HG03354 (cell line): Measurements from ENCODE around the gene MGAT4A.
"Not testable (repeated sequence)": the region's sequence is repeated elsewhere in the genome, so short reads cannot be mapped to it uniquely, and the experiment has no call there.

Experiments
- ATAC-seq: cut with Tn5 transposase; IDR thresholded peaks from one replicate; pipeline ENCODE4 v1.9.1; 2021; ENCODE audit warnings: mild to moderate bottlenecking; ENCODE audit not compliant: unreplicated experiment, poor library complexity, severe bottlenecking

Gene MGAT4A

GRCh38 chr2:98732430-98733051 lies 1.6 kb upstream of the MGAT4A start:
- no peak for ATAC-seq

DNA sequence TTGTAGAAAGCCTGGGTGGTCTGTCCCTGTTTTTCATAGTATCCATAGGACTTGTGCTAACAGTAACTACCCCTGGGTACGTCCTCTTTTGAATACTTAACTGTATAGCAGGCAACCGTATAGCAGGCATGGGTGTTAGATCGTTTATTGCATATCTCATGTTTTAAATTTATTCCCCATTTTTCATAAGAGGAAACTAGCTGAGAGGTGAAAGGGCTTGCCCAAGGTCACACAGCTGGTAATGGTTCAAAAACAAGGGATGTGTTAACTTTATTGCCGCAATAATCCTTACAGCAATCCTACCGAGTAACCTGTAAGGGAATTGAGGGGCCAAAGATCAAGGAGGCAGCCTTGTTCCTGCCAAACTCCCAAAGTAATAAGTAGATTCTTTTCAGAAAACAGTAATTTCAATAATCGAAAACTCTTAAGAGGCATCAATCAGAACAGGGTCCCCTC lies 990 bp upstream of the MGAT4A start:
- no peak for ATAC-seq

DNA sequence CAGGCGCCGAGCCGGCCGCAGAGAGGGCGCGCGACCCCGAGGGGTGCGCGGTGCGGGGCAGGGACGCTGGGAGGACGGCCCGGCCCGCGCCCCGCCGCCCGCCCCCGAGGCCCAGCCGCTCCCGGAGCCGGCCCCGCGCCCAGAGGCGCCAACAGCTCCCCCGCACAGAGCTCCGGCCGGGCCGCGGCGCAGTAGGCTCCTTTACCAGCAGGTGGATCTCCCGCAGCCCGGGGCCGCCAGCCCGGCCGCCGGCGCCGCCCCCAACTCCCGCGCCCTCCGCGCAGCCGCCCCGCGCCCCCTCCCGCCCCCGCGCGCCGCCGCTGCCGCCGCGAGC lies 258 bp downstream of the MGAT4A start:
- ATAC-seq, result peak; percentile 77

DNA sequence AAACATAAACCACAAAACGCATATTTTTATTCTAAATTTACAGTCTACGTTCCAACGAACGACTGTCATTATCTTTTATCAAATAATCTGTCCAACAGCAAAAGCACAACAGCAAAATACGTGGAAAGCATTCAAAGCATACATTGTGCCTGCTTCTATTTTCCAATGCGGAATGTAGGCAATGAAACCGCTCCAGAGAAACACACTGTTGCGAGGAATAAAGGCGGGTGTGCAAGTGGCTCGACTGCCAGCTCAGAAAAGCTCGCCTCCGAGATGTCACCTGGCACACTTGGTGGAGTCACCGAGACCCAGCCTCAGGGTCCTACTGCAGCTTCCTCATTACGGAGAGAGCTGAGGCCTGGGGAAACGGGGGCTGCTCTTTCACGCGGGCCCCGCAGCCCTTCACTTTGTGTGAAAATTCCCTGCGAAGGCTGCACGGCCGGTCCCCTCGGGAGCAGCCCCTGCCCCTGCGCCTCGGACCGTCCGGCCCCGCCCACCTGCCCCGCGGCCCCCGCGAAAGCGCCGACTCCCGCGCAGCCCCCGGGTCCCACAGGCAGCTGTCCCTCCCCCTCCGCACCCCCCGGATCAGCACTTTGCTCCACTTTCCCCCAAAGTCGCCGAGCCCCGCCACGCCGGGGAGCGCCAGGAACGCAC lies 752 bp downstream of the MGAT4A start:
- ATAC-seq, result peak; percentile 33

- no peak for ATAC-seq
These were observed 1.3 kb downstream of the MGAT4A start for GRCh38 chr2:98729652-98730051.

- not testable (repeated sequence) for ATAC-seq
These were observed 2.7 kb downstream of the MGAT4A start for GRCh38 chr2:98728088-98728718.

DNA sequence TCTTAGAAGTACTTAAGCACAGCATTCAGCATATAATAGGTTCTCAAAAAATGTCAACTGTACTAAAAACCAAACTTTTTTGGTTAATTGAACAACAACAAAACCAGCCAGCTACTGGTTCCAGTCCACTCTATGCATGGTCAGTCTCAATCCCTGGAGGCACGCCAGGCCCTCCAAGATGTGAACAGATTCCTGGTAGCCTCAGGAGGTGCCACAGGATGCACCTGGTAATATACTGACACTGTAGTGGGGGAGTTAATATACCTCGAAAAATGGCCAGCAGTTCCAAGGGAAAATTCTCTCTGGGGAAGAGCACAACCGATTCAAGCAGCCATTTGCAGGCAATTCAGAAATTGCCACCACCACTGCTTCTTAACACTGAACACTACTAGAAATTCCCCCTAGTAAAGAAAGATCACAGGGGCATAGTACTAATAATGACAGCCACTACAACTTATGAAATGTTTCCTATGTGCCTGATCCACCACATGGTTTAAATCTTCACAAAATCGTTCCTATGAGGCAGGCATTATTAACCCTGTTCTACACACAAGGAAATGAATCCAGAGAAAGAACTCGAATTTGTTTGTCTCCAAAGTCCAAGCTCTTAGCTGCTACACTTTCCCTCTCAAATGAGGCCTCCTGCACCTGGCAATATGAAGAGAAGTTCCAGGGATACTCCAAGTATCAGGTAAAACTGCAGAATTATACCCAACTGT lies 3.4 kb downstream of the MGAT4A start:
- ATAC-seq, result no peak

- no peak for ATAC-seq
These were observed 4.1 kb downstream of the MGAT4A start for GRCh38 chr2:98726735-98727368.

- ATAC-seq, result no peak
These were observed 4.7 kb downstream of the MGAT4A start for GRCh38 chr2:98726205-98726604.

DNA sequence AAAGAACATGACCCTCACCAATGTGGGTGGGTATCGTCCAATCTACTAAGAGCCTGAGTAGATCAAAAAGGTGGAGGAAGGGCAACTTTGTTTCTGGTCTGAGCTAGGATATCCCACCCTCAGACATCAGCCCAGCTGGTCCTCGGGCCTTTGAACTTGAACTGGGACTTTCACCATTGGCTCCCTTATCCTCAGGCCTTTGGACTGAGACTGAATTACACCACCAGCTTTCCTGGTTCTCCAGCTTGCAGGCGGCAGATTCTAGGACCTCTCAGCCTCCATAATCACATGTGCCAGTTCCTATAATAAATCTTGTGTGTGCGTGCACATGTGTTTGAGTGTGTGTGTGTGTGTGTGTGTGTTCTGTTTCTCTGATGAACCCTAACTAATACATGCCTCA lies 10.6 kb downstream of the MGAT4A start:
- ATAC-seq, result no peak

DNA sequence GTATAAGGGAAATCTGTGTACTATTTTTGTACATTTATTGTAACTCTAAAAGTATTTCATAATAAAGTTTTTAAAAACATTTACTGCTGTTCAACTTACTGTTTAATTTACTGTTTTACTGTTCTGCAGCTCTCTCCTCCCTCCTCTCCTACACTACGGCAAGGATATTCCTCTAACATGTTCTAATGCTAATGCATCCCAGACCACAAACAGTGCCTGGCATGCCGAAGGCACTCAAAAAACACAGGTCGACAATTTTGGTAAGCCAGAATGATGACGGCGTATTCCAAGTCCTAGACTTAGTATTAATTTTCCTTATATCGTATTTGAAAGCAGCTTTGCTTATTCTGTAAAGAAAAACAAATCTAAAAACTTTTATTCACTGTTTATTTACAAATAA lies 13.3 kb downstream of the MGAT4A start:
- no peak for ATAC-seq

DNA sequence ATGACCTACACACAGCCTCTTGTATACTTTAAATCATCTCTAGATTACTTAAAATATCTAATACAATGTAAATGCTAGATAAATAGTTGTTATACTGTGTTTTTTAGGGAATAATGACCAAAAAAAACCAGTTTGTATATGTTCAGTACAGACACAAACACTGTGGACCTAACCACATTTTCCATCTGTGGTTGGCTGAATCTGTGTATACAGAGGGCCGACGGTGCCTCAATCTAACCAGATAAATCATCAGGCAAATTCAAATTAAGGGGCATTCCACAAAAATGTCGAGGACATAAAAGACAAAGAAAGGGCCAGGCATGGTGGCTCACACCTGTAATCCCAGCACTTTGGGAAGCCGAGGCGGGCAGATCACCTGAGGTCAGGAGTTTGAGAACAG lies 14.1 kb downstream of the MGAT4A start:
- no peak for ATAC-seq

- ATAC-seq, result no peak
These were observed 15.0 kb downstream of the MGAT4A start for GRCh38 chr2:98715812-98716451.

- peak; percentile 83 for ATAC-seq
These were observed 17.5 kb downstream of the MGAT4A start for GRCh38 chr2:98713332-98714015.

GRCh38 chr2:98712145-98712544 lies 18.8 kb downstream of the MGAT4A start:
- no peak for ATAC-seq

DNA sequence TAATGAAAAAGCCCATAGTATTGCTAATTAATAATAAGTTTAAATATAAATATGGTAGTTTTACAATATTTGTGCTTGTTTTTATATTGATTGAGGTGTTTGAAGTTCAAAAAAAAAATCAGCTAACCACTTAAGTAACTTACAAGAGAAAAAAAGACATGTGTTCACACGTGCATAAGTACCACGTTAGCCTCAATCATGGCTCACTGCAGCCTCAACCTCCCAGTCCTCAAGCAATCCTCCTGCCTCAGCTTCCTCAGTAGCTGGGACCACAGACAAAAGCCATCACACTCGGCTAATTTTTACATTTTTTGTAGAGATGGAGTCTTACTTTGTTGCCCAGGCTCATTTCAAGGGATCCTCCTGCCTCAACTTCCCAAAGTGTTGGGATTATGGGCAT lies 19.4 kb downstream of the MGAT4A start:
- ATAC-seq, result no peak

DNA sequence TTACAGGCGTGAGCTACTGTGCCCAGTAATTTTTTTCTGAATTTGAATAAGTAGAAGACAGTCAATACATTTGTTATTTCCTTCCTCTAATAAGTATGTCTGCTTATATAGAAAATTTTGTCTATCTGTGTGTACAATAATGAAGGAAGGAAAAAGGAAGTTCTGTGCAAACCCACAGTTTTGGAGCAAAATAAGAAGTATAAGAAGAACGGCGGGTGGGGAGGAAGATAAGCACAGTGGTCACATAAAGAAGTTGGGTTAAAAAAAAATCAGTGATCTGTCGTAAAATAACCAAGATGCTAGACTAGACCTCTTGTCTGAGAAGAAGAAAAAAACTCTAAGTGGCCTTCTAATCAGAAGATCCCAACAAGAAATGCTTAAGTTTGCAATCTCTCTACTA lies 20.2 kb downstream of the MGAT4A start:
- ATAC-seq, result no peak

GRCh38 chr2:98709535-98709934 lies 21.4 kb downstream of the MGAT4A start:
- no peak for ATAC-seq
